CD4-positive, alpha-beta T cell (primary cell): Measurements from ENCODE around the gene PLPP7. TPM values are rescaled to one million over a fixed set of nuclear protein-coding genes. Genes with fewer than 3 reads are reported as not detected.

Experiments
- ATAC-seq: fragments of 200-7000 bp; cut with Tn5 transposase; one replicate; pipeline ENCODE4 v1.10.0; 2022; ENCODE audit warnings: mild to moderate bottlenecking; ENCODE audit not compliant: poor library complexity
- CTCF ChIA-PET: fragments of 350-600 bp; sonication (Branson Sonifier 250); formaldehyde crosslinking; loops from one replicate; lab custom pipeline; 2021; ENCODE audit warnings: antibody characterized with exemption, inconsistent platforms; lab: Charles Lee
- POLR2A ChIA-PET: fragments of 350-600 bp; sonication (Branson Sonifier 250); formaldehyde crosslinking; loops from one replicate; lab custom pipeline; 2021; ENCODE audit warnings: antibody characterized with exemption, inconsistent platforms; lab: Charles Lee
- DNase-seq, 14 experiments: peaks; one replicate each; pipeline ENCODE4 v3.0.0-alpha.2; 2013 to 2020; ENCODE audit warnings: mixed read lengths in 2 of 14
- H3K27ac ChIP-seq, 2 donors: one replicate each; pipeline versions ENCODE4 v1.5.1 to v1.7.0; 2013; ENCODE audit warnings: low read length in 2 of 2, low read depth in 1 of 2, mild to moderate bottlenecking in 1 of 2
- H3K27me3 ChIP-seq, 2 experiments: 1 replicate in 1 of 2; 2 replicates in 1 of 2; pipeline versions ENCODE4 v1.6.1 to v1.7.0; 2013; ENCODE audit warnings: low read length in 2 of 2, control low read depth in 1 of 2, mild to moderate bottlenecking in 1 of 2, moderate library complexity in 1 of 2; ENCODE audit not compliant: insufficient read depth in 2 of 2, control insufficient read depth in 1 of 2
- H3K36me3 ChIP-seq: one replicate; pipeline ENCODE4 v1.6.1; 2013; ENCODE audit warnings: low read length, control low read depth; ENCODE audit not compliant: insufficient read depth
- H3K4me1 ChIP-seq: one replicate; pipeline ENCODE4 v1.6.1; 2013; ENCODE audit warnings: low read length, control low read depth; ENCODE audit not compliant: insufficient read depth
- H3K4me3 ChIP-seq: one replicate; pipeline ENCODE4 v1.5.1; 2013; ENCODE audit warnings: mild to moderate bottlenecking, low read length, moderate library complexity
- H3K9me3 ChIP-seq, 2 experiments: 1 replicate in 1 of 2; 2 replicates in 1 of 2; pipeline versions ENCODE4 v1.6.1 to v1.7.0; 2013; ENCODE audit warnings: low read length in 2 of 2, mild to moderate bottlenecking in 2 of 2, control low read depth in 1 of 2, moderate library complexity in 1 of 2; ENCODE audit not compliant: control insufficient read depth in 1 of 2, insufficient read depth in 1 of 2
- H3K27ac Mint-ChIP-seq: one replicate; pipeline ENCODE4 v1.8.0; 2020; ENCODE audit warnings: mixed read lengths
- H3K27me3 Mint-ChIP-seq: one replicate; pipeline ENCODE4 v1.8.0; 2021; ENCODE audit warnings: mixed read lengths
- H3K36me3 Mint-ChIP-seq: one replicate; pipeline ENCODE4 v1.8.0; 2021; ENCODE audit warnings: low read depth, mixed read lengths
- H3K4me1 Mint-ChIP-seq: one replicate; pipeline ENCODE4 v1.8.0; 2021; ENCODE audit warnings: low read depth, mixed read lengths
- H3K4me3 Mint-ChIP-seq: one replicate; pipeline ENCODE4 v1.8.0; 2020; ENCODE audit warnings: mild to moderate bottlenecking, mixed read lengths
- H3K9me3 Mint-ChIP-seq: one replicate; pipeline ENCODE4 v1.8.0; 2020; ENCODE audit warnings: mixed read lengths
- intact Hi-C, 2 experiments: fragments of 100-400 bp; cut with DNase I in 1 of 2; cut with micrococcal nuclease in 1 of 2; formaldehyde crosslinking; loops; one replicate each; pipeline versions ENCODE4 v1.15.1 to v1.9.0; 2023 to 2025; cut with DNase I, micrococcal nuclease
- total RNA-seq, 174 experiments: library from RNA in 2 of 174; stranded (reverse) in 2 of 174; gene quantifications; one replicate each; pipeline ENCODE4 v1.2.3 and lab custom pipeline; 2021 to 2026
- TF ChIP-seq, protein P1 (sequence below): fragments of 200-600 bp; IDR thresholded peaks from one replicate; pipeline ENCODE4 v1.8.0; 2022; ENCODE audit warnings: antibody characterized with exemption, mild to moderate bottlenecking

PLPP7 gene
- total RNA-seq, 2 experiments from 2014 or later = 0.22 TPM; not detected in 1

DNA sequence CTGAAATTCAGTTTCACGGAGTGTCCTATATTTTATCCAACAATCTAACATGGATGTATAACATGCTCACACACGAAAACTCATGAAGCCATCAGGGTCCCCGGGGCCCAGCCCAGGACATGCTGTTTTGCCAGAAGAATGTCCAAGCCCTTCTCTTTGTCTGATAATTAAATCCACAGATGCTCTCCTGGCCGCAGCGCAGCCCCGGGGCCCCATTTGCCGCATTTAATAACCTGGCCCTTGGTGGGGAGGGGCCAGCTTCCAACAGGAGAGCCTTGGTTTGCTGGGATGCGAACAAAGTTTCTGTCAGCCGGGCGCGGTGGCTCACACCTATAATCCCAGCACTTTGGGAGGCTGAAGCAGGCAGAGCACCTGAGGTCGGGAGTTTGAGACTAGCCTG lies 30.0 kb downstream of the PLPP7 start:
- H3K4me3 Mint-ChIP-seq = no peak overlapping the region
- no peak overlapping the region for H3K4me3 ChIP-seq
- H3K9me3 Mint-ChIP-seq = no peaks in the 10 kb centered on the region
- CTCF ChIA-PET = no interaction called here
- H3K27me3 Mint-ChIP-seq = no peaks in the 10 kb centered on the region
- H3K36me3 Mint-ChIP-seq = no peaks in the 10 kb centered on the region
- intact Hi-C loops = no loop called here
- no peaks in the 10 kb centered on the region for H3K36me3 ChIP-seq
- no peaks in the 10 kb centered on the region for H3K27me3 ChIP-seq
- DNase-seq = no peak
- no peaks in the 10 kb centered on the region for H3K9me3 ChIP-seq
- no peak for ATAC-seq
- H3K4me1 Mint-ChIP-seq = no peaks in the 10 kb centered on the region
- TF ChIP-seq, protein P1, sequence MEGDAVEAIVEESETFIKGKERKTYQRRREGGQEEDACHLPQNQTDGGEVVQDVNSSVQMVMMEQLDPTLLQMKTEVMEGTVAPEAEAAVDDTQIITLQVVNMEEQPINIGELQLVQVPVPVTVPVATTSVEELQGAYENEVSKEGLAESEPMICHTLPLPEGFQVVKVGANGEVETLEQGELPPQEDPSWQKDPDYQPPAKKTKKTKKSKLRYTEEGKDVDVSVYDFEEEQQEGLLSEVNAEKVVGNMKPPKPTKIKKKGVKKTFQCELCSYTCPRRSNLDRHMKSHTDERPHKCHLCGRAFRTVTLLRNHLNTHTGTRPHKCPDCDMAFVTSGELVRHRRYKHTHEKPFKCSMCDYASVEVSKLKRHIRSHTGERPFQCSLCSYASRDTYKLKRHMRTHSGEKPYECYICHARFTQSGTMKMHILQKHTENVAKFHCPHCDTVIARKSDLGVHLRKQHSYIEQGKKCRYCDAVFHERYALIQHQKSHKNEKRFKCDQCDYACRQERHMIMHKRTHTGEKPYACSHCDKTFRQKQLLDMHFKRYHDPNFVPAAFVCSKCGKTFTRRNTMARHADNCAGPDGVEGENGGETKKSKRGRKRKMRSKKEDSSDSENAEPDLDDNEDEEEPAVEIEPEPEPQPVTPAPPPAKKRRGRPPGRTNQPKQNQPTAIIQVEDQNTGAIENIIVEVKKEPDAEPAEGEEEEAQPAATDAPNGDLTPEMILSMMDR = no peak
- H3K27ac Mint-ChIP-seq = no peak overlapping the region
- H3K4me1 ChIP-seq = no peaks in the 10 kb centered on the region
- no peak overlapping the region for H3K27ac ChIP-seq
- POLR2A ChIA-PET = no interaction called here

DNA sequence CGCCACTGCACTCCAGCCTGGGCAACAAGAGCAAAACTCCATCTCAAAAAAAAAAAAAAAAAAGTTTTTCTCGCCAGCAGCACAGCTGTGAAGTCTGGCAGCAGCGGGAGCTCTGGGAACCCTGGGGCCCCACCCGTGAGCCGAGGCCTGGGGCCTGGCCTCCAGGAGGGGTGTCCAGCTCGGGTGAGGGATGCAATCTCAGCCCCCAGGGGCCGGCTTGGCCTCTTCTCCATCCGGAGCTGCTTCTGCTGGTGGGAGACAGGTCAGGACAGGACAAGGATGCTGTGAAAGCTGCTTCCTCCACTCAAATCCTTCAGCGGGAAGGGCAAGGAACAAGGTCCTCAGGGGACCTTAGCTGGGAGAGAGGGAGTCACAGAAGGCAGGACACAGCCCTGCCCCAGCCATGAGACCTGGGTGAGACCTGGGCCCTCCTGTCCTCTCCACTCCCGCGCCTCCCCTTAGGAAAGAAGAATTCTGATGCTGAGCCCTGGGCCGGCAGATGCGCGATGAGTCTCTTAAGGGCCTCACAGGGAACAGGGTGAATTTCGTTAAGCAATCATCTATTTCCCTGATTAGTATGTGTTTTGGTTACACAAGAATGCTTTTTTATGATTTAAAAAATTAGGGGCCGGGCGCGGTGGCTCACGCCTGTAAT lies 30.6 kb downstream of the PLPP7 start:
- H3K27me3 Mint-ChIP-seq = no peaks in the 10 kb centered on the region
- ChIA-PET POLR2A (no interaction called here), CTCF (no interaction called here)
- no peak overlapping the region for H3K27ac Mint-ChIP-seq
- no peaks in the 10 kb centered on the region for H3K9me3 ChIP-seq
- H3K9me3 Mint-ChIP-seq = no peaks in the 10 kb centered on the region
- H3K36me3 ChIP-seq = no peaks in the 10 kb centered on the region
- no peak overlapping the region for H3K4me3 Mint-ChIP-seq
- ATAC-seq (no peak), DNase-seq (no peak)
- TF ChIP-seq, protein P1 = no peak
- intact Hi-C loops = no loop called here
- H3K27me3 ChIP-seq = no peaks in the 10 kb centered on the region
- no peaks in the 10 kb centered on the region for H3K4me1 Mint-ChIP-seq
- H3K4me3 ChIP-seq = no peak overlapping the region
- H3K27ac ChIP-seq = no peak overlapping the region
- H3K4me1 ChIP-seq = no peaks in the 10 kb centered on the region
- H3K36me3 Mint-ChIP-seq = no peaks in the 10 kb centered on the region

DNA sequence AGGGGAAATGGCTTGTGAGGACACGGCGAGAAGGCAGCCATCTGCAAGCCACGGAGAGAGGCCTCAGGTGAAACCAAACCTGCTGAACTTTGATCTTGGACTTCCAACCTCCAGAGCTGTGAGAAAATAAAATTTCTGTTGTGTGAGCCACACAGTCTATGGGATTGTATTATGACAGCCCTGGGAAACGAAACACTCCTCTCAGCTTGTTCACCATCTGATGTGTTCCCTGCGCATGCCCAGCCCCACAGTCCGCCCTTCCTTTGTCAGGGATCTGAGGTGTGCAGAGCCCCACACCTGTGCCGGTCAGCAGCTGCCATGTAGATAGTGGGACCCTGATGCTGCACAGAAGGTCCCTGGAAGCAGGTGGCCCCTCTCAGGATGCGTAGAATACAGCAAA lies 34.1 kb downstream of the PLPP7 start:
- Histone ChIP-seq H3K4me1 (no peaks in the 10 kb centered on the region), H3K36me3 (no peaks in the 10 kb centered on the region), H3K27me3 (no peaks in the 10 kb centered on the region), H3K9me3 (no peaks in the 10 kb centered on the region), H3K27ac (no peak overlapping the region), H3K4me3 (no peak overlapping the region)
- ChIA-PET POLR2A (no interaction called here), CTCF (no interaction called here)
- Mint-ChIP-seq H3K27me3 (no peaks in the 10 kb centered on the region), H3K4me1 (no peaks in the 10 kb centered on the region), H3K27ac (no peak overlapping the region), H3K9me3 (no peaks in the 10 kb centered on the region), H3K36me3 (no peaks in the 10 kb centered on the region), H3K4me3 (no peak overlapping the region)
- no peak for DNase-seq
- ATAC-seq = no peak
- TF ChIP-seq, protein P1 = no peak
- intact Hi-C loops = no loop called here
